NCI-H446 (cell line): ENCODE measurements around the gene AKT3.
"Not testable (repeated sequence)": the region's sequence is repeated elsewhere in the genome, so short reads cannot be mapped to it uniquely, and the experiment has no call there.

Experiments
- DNase-seq, 2 experiments: peaks; one replicate each; lab custom pipeline; 2025; lab: John Stamatoyannopoulos, UW

AKT3 gene

GRCh38 chr1:243784506-243784905 is 65.5 kb downstream of the AKT3 start:
- no peak for DNase-seq

DNA sequence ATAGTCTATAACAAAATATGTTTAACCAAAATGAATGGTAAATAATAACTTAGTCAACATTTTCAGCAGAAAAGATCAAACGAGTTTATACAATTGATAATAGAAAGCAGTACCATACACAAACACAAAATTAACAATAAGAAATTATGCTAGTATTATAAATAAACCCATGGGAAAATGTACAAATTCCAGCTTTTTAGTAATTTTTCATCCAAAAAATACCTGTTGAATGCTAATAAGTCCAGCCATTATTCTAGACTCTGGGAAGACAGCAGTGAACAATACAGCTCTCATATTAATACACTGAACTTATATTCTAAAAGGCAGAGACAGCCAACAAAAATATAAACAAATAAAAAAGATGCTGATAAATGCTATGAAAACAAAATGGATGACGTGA is 66.3 kb downstream of the AKT3 start:
- DNase-seq, result no peak

DNA sequence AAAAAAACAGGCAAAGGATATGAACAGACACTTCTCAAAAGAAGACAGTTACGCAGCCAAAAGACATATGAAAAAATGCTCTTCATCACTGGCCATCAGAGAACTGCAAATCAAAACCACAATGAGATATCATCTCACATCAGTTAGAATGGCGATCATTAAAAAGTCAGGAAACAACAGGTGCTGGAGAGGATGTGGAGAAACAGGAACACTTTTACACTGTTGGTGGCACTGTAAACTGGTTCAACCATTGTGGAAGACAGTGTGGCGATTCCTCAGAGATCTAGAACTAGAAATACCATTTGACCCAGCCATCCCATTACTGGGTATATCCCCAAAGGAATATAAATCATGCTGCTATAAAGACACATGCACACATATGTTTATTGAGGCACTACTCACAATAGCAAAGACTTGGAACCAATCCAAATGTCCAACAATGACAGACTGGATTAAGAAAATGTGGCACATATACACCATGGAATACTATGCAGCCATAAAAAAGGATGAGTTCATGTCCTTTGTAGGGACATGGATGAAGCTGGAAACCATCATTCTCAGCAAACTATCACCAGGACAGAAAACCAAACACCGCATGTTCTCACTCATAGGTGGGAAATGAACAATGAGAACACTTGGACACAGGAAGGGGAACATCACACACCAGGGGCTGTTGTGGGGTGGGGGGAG is 77.5 kb downstream of the AKT3 start:
- not testable (repeated sequence) for DNase-seq

DNA sequence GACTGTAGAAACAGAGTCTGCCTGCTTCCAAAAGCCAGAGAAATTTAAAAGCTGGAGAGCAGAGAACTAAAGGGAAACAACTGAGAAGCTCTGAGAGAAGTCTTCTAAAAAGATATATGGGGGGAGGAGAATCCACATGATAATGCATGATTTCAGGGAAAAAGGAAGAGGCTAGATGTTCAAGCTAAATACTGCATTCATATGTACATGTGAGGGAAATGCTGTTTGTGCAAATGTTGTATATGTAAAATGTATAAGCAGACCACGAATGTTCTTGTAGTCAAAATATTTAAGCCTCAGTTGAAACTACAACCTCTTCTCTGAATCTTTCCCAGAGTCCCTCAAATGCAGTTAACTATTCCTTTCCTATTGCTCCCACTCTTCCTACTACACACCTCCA is 79.2 kb downstream of the AKT3 start:
- no peak for DNase-seq

DNA sequence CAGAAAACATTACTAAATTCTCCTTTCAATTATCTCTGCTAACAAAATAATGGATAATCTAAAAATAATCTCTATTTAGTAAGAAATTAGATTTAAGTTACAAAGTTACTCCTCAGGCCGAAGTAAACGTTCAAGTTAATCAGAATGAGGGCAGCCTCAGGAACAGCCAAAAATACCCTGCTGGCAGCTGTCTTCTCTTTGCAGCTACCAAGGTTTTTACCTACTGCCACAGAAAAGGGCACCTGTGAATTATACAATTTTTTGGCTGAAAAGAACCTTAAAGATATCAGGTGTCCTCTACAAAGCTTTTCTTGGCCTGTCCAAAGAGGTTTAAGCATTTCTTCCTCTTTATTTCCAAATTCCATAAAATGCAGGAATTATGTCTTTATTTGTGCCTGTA is 84.4 kb downstream of the AKT3 start:
- DNase-seq, result no peak

DNA sequence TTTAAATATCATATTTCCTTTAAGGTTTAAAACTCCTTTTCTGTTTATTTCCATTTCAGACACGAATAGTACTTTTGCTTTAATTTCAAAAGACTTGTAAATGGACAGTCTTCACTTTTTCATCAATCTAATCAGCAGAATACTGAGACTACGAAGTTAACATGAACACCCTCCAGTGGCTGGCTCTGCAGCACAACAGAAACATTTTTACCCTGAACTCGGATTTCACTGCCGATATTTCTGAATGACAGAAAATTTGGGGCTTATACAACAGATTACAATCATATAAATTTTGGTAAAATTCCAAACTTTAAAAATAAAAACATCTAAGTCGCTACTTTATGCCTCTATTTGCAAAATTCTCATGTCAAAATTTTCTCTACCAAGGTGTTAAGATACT is 86.2 kb downstream of the AKT3 start:
- peak in 1 of 2 experiments; percentile 17 for DNase-seq

GRCh38 chr1:243758647-243759046 is 91.4 kb downstream of the AKT3 start:
- DNase-seq, result no peak

- DNase-seq, result no peak
Observed at GRCh38 chr1:243756529-243756928, 93.5 kb downstream of the AKT3 start.

GRCh38 chr1:243754348-243754747 is 95.7 kb downstream of the AKT3 start:
- DNase-seq, result no peak

GRCh38 chr1:243751506-243751905 is 98.5 kb downstream of the AKT3 start:
- DNase-seq, result no peak

- DNase-seq, result peak; percentile 64 to 87
Observed at GRCh38 chr1:243748706-243749283, 101.2 kb downstream of the AKT3 start.

- DNase-seq, result no peak
Observed at GRCh38 chr1:243748227-243748626, 101.8 kb downstream of the AKT3 start.

GRCh38 chr1:243746751-243747150 is 103.3 kb downstream of the AKT3 start:
- no peak for DNase-seq

- no peak for DNase-seq
Observed at GRCh38 chr1:243745356-243745755, 104.7 kb downstream of the AKT3 start.

GRCh38 chr1:243742819-243743218 is 107.2 kb downstream of the AKT3 start:
- DNase-seq, result no peak

- DNase-seq, result no peak
Observed at GRCh38 chr1:243740255-243740999, 109.6 kb downstream of the AKT3 start.

- DNase-seq, result no peak
Observed at GRCh38 chr1:243739335-243740003, 110.6 kb downstream of the AKT3 start.

DNA sequence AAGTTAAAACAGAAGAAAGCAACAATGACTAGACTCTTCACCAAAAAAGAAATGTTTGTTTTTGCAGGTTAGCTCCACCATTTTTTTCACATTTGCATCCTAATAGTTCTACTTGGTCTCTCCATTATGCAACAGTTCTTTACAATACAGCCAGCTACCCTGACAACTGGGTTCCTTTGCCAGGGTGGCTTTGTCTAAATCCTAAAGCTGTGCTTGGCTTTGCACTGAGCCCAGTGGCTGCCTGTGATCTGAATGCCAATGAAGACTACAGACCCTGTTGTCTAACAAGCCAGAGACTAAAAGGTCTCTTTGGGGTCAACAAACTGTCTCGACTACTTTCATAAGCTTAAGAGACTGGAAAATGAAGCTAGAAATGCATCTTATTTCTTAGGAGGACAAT is 112.0 kb downstream of the AKT3 start:
- DNase-seq, result no peak

DNA sequence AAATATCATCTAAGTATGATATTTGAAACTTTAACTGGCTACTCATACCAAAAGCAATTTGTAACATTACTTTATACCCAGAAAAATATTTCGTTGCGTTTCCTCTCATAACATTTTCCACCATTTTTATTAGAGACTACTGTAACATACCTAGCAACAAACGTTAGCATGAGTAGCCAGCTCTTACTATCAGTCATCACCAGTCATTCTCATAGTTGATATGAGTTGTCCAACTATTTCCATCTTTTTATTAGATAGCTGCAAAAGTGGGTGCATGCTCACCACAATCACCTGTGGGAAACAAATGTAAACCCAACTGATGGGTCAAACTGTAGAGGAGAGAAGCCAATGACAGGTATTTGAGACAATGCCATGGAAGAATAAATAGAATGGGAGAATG is 114.6 kb downstream of the AKT3 start:
- DNase-seq, result no peak

GRCh38 chr1:243734308-243734695 is 115.7 kb downstream of the AKT3 start:
- no peak for DNase-seq

- no peak for DNase-seq
Observed at GRCh38 chr1:243733670-243734307, 116.3 kb downstream of the AKT3 start.

GRCh38 chr1:243732637-243733036 is 117.4 kb downstream of the AKT3 start:
- no peak for DNase-seq
